HCT116 (cell line): ENCODE data around the gene ARHGAP19. TPM values are rescaled to one million over a fixed set of nuclear protein-coding genes. Genes with fewer than 3 reads are reported as not detected.

Experiments used
- ATAC-seq: fragments of 200-7000 bp; cut with Tn5 transposase; 2 replicates; pipeline ENCODE4 v1.9.1; 2020; ENCODE audit warnings: mild to moderate bottlenecking, moderate library complexity
- BruUV-seq: library from RNA; stranded (reverse); fragments of 400-500 nt; replicated peaks from 2 replicates; lab custom pipeline; 2021; lab: Mats Ljungman, UMichigan
- CTCF ChIA-PET: fragments of 300-600 bp; sonication (Branson Sonifier 250); formaldehyde crosslinking; loops from one replicate; lab custom pipeline; 2021; ENCODE audit warnings: antibody characterized with exemption; lab: Charles Lee
- POLR2A ChIA-PET: fragments of 300-600, 350-600 bp; sonication (Branson Sonifier 250); formaldehyde crosslinking; loops from one replicate; lab custom pipeline; 2021; ENCODE audit warnings: antibody characterized with exemption; lab: Charles Lee
- RAD21 ChIA-PET, 2 experiments: fragments of 300-600 bp; sonication (Branson Sonifier 250); formaldehyde crosslinking; loops; one replicate each; lab custom pipeline; 2023; ENCODE audit warnings: low total read pairs in 2 of 2; ENCODE audit not compliant: uncharacterized antibody in 2 of 2, unreplicated experiment in 2 of 2, low non-redundant PET in 1 of 2; lab: Charles Lee
- DNase-seq: peaks from one replicate; pipeline ENCODE4 v3.0.0-alpha.2; 2010; ENCODE audit warnings: low read depth, low spot score
- H2AFZ ChIP-seq: fragments of 200-600 bp; shearing (Covaris generic), sonication (generic); 2 replicates; pipeline ENCODE4 v1.6.1; 2017; ENCODE audit warnings: low read depth, mixed run types, mixed read lengths, antibody characterized with exemption, low read length; ENCODE audit not compliant: poor library complexity, severe bottlenecking
- H3K27ac ChIP-seq: 2 replicates; pipeline ENCODE4 v1.5.1; 2012; ENCODE audit warnings: low read depth, low read length
- H3K27me3 ChIP-seq: fragments of 200-600 bp; sonication (generic); 2 replicates; pipeline ENCODE4 v1.6.1; 2016; ENCODE audit warnings: mixed run types, low read length, mixed read lengths; ENCODE audit not compliant: insufficient read depth
- H3K36me3 ChIP-seq, 2 experiments: fragments of 200-500 bp in 1 of 2; fragments of 200-600 bp in 1 of 2; sonication (Bioruptor generic) in 1 of 2; sonication (generic) in 1 of 2; 2 replicates each; pipeline versions ENCODE4 v1.5.1 to v1.6.1; 2014 to 2016; ENCODE audit warnings: low read length in 2 of 2, inconsistent platforms in 1 of 2, mixed read lengths in 1 of 2, mixed run types in 1 of 2; ENCODE audit not compliant: insufficient read depth in 2 of 2, control insufficient read depth in 1 of 2
- H3K4me1 ChIP-seq, 2 experiments: fragments of 200-600 bp in 1 of 2; sonication (generic) in 1 of 2; 2 replicates each; pipeline versions ENCODE4 v1.5.1 to v1.6.1; 2012 to 2017; ENCODE audit warnings: low read length in 2 of 2, inconsistent platforms in 1 of 2, mild to moderate bottlenecking in 1 of 2, mixed read lengths in 1 of 2, mixed run types in 1 of 2, moderate library complexity in 1 of 2; ENCODE audit not compliant: insufficient read depth in 2 of 2, control insufficient read depth in 1 of 2
- H3K4me2 ChIP-seq: fragments of 200-600 bp; sonication (generic); 2 replicates; pipeline ENCODE4 v1.6.1; 2017; ENCODE audit warnings: mixed run types, low read length, mixed read lengths
- H3K4me3 ChIP-seq, 2 experiments: fragments of 200-600 bp in 1 of 2; sonication (generic) in 1 of 2; replicated peaks in 1 of 2; 2 replicates each; pipeline ENCODE4 v1.5.1; 2011 to 2016; ENCODE audit warnings: low read length in 2 of 2, control low read depth in 1 of 2, low read depth in 1 of 2, mild to moderate bottlenecking in 1 of 2, mixed read lengths in 1 of 2, mixed run types in 1 of 2
- H3K79me2 ChIP-seq: fragments of 200-600 bp; sonication (generic); 2 replicates; pipeline ENCODE4 v1.6.1; 2017; ENCODE audit warnings: mild to moderate bottlenecking, mixed run types, low read length, moderate library complexity, mixed read lengths; ENCODE audit not compliant: insufficient read depth
- H3K9ac ChIP-seq: fragments of 200-600 bp; sonication (generic); 2 replicates; pipeline ENCODE4 v1.6.1; 2016; ENCODE audit warnings: low read length, mixed read lengths
- H3K9me2 ChIP-seq: fragments of 200-600 bp; sonication (generic), shearing (Covaris generic); 2 replicates; pipeline ENCODE4 v1.6.1; 2017; ENCODE audit warnings: mixed run types, mild to moderate bottlenecking, moderate library complexity; ENCODE audit not compliant: insufficient read depth
- H3K9me3 ChIP-seq, 2 experiments: fragments of 200-500 bp in 1 of 2; fragments of 200-600 bp in 1 of 2; sonication (Bioruptor generic) in 1 of 2; sonication (generic) in 1 of 2; 2 replicates each; pipeline ENCODE4 v1.6.1; 2014 to 2017; ENCODE audit warnings: low read length in 2 of 2, mixed read lengths in 2 of 2, inconsistent platforms in 1 of 2, low read depth in 1 of 2, mild to moderate bottlenecking in 1 of 2, mixed run types in 1 of 2, moderate library complexity in 1 of 2; ENCODE audit not compliant: control insufficient read depth in 1 of 2, insufficient read depth in 1 of 2
- H4K20me1 ChIP-seq: fragments of 200-600 bp; sonication (generic), shearing (Covaris generic); 2 replicates; pipeline ENCODE4 v1.6.1; 2017; ENCODE audit warnings: mixed run types, mild to moderate bottlenecking, moderate library complexity; ENCODE audit not compliant: insufficient read depth
- ATF3 ChIP-seq: IDR thresholded peaks from 2 replicates; pipeline ENCODE4 v1.6.1; 2012
- CBX3 ChIP-seq: IDR thresholded peaks from 2 replicates; pipeline ENCODE4 v1.6.1; 2012; ENCODE audit warnings: low read depth
- EGR1 ChIP-seq: IDR thresholded peaks from 2 replicates; pipeline ENCODE4 v1.6.1; 2012; ENCODE audit warnings: low read depth
- ELF1 ChIP-seq: IDR thresholded peaks from 2 replicates; pipeline ENCODE4 v1.6.1; 2012; ENCODE audit warnings: low read depth, borderline replicate concordance
- EZH2 ChIP-seq: fragments of 200-600 bp; sonication (generic); IDR thresholded peaks from 2 replicates; pipeline ENCODE4 v1.6.1; 2017; ENCODE audit warnings: antibody characterized with exemption, mixed run types
- EZH2phosphoT487 ChIP-seq: fragments of 200-600 bp; IDR thresholded peaks from 2 replicates; pipeline ENCODE4 v1.6.1; 2018; ENCODE audit warnings: antibody characterized with exemption, borderline replicate concordance
- FOSL1 ChIP-seq: IDR thresholded peaks from 2 replicates; pipeline ENCODE4 v1.6.1; 2012; ENCODE audit warnings: low read depth
- POLR2AphosphoS5 ChIP-seq: IDR thresholded peaks from 2 replicates; pipeline ENCODE4 v1.6.1; 2011; ENCODE audit warnings: mild to moderate bottlenecking, low read depth, low read length, moderate library complexity
- REST ChIP-seq: IDR thresholded peaks from 2 replicates; pipeline ENCODE4 v1.6.1; 2012; ENCODE audit warnings: low read depth
- SRF ChIP-seq: IDR thresholded peaks from 2 replicates; pipeline ENCODE4 v1.6.1; 2012; ENCODE audit warnings: low read depth
- YY1 ChIP-seq: IDR thresholded peaks from 2 replicates; pipeline ENCODE4 v1.6.1; 2011; ENCODE audit warnings: low read length, low read depth, moderate library complexity, mild to moderate bottlenecking; ENCODE audit not compliant: insufficient replicate concordance; ENCODE audit errors: extremely low read depth
- ZBTB33 ChIP-seq: IDR thresholded peaks from 2 replicates; pipeline ENCODE4 v1.6.1; 2011; ENCODE audit warnings: mild to moderate bottlenecking, low read length, moderate library complexity; ENCODE audit not compliant: insufficient replicate concordance; ENCODE audit errors: extremely low read depth
- ZFX ChIP-seq: fragments of 450-650 bp; IDR thresholded peaks from 2 replicates; pipeline ENCODE4 v1.6.1; 2017
- ZNF274 ChIP-seq: fragments of 200-500 bp; sonication (Bioruptor generic); IDR thresholded peaks from 2 replicates; pipeline ENCODE4 v1.6.1; 2014; ENCODE audit warnings: mild to moderate bottlenecking, low read depth, low read length, inconsistent platforms
- intact Hi-C: fragments of 100-400 bp; cut with micrococcal nuclease; formaldehyde crosslinking; loops from 2 replicates; pipeline ENCODE4 v1.10.0; 2022
- total RNA-seq: library from RNA; stranded (reverse); gene quantifications from one replicate; pipeline ENCODE4 v1.2.1, GENCODE V29; 2021; ENCODE audit not compliant: unreplicated experiment

The ARHGAP19 gene
- total RNA-seq, 1 experiment from 2014 or later: 36.8 TPM

GRCh38 chr10:97180986-97181385 is 111.5 kb downstream of the ARHGAP19 start:
- H3K27ac ChIP-seq: no peak overlapping the region
- POLR2A ChIA-PET: no interaction called here
- no peak for TF ChIP-seq EZH2phosphoT487
- no peak for TF ChIP-seq FOSL1
- TF ChIP-seq ZNF274: no peak
- no peak for TF ChIP-seq POLR2AphosphoS5
- no peak for TF ChIP-seq SRF
- no peak for TF ChIP-seq ELF1
- no peak for TF ChIP-seq CBX3
- no peak for TF ChIP-seq ZFX
- no peak for TF ChIP-seq YY1
- TF ChIP-seq, all 23 proteins: peak for 0
- Histone ChIP-seq H3K79me2 (no peaks in the 10 kb centered on the region), H3K9me2 (no peaks in the 10 kb centered on the region), H2AFZ (no peak overlapping the region), H3K36me3 (no peaks in the 10 kb centered on the region), H3K9me3 (no peaks in the 10 kb centered on the region), H3K4me2 (no peak overlapping the region), H3K4me1 (peaks cover 0 to 4% of the 10 kb centered on the region in 2 experiments; a peak in 2 of 4 replicates), H4K20me1 (no peaks in the 10 kb centered on the region), H3K4me3 (no peak overlapping the region), H3K9ac (no peak overlapping the region), H3K27me3 (peaks cover 21% of the 10 kb centered on the region; the same call in 1 of the 2 replicates)
- ChIA-PET CTCF (no interaction called here), RAD21 (no interaction called here)
- intact Hi-C loops: no loop called here
- BruUV-seq: no TSS peak
- DNase-seq (no peak), ATAC-seq (no peak)

- H3K4me2 ChIP-seq: no peak overlapping the region
- no peak overlapping the region for H2AFZ ChIP-seq
- H3K9ac ChIP-seq: no peak overlapping the region
- CTCF ChIA-PET: interaction anchor here (0.6 kb wide), 1 partner anchor 95 kb away, joined by 3 read pairs; no protein-coding TSS in a partner anchor
- H3K9me3 ChIP-seq: no peaks in the 10 kb centered on the region
- no peaks in the 10 kb centered on the region for H3K9me2 ChIP-seq
- no peak overlapping the region for H3K27ac ChIP-seq
- H3K79me2 ChIP-seq: no peaks in the 10 kb centered on the region
- RAD21 ChIA-PET: no interaction called here
- BruUV-seq: no TSS peak
- intact Hi-C loops: no loop called here
- no peak overlapping the region for H3K4me3 ChIP-seq
- H4K20me1 ChIP-seq: no peaks in the 10 kb centered on the region
- POLR2A ChIA-PET: no interaction called here
- H3K4me1 ChIP-seq: peaks cover 0 to 4% of the 10 kb centered on the region in 2 experiments; a peak in 2 of 4 replicates
- no peaks in the 10 kb centered on the region for H3K36me3 ChIP-seq
- peaks cover 21% of the 10 kb centered on the region; the same call in 1 of the 2 replicates for H3K27me3 ChIP-seq
- ATAC-seq: no peak
- DNase-seq: no peak
- TF ChIP-seq ATF3 (no peak), POLR2AphosphoS5 (no peak), ZBTB33 (no peak), EZH2 (no peak), EGR1 (no peak), ZNF274 (no peak), REST (no peak), ELF1 (no peak)
Observed at GRCh38 chr10:97180363-97180755, 112.1 kb downstream of the ARHGAP19 start.
